ENCODE data around the gene ENO2. TPM values are rescaled to one million over a fixed set of nuclear protein-coding genes. Genes with fewer than 3 reads are reported as not detected.
A peak's percentile ranks its signal among the peaks of the same experiment; 100 is the strongest.

ENO2 gene
- total and polyA plus RNA-seq, 2 experiments from 2014 or later: 43.5 to 53.5 TPM

- Histone ChIP-seq H3F3A (replicated peaks; ENCODE audit: low read depth) (peaks cover 39% of the 10 kb centered on the region), H3K27ac (ENCODE audit: low read depth) (peak overlapping the region; percentile 91), H4K20me1 (replicated peaks; ENCODE audit: insufficient read depth) (peaks cover 4% of the 10 kb centered on the region; the same call in 1 of the 2 replicates), H2AFZ (peak overlapping the region; percentile 83; the same call in 1 of the 2 replicates), H3K79me2 (replicated peaks; ENCODE audit: insufficient read depth) (peaks cover 17% of the 10 kb centered on the region), H3K4me2 (peak overlapping the region; percentile 98), H3K36me3 (ENCODE audit: insufficient read depth) (peaks cover 15% of the 10 kb centered on the region), H3K9me2 (ENCODE audit: insufficient read depth) (no peaks in the 10 kb centered on the region), H3K4me1 (ENCODE audit: insufficient read depth) (peaks cover 38% of the 10 kb centered on the region), H3K27me3 (ENCODE audit: insufficient read depth) (no peaks in the 10 kb centered on the region), H3K4me3 (peak overlapping the region; percentile 95)
- DNase-seq (ENCODE audit: low spot score) (peak; percentile 91), ATAC-seq (peak; percentile 54)
- Mint-ChIP-seq H3K27ac (peak overlapping the region; percentile 98), H3K4me3 (peak overlapping the region; percentile 86), H3K36me3 (ENCODE audit: low read depth) (peaks cover 29% of the 10 kb centered on the region), H3K27me3 (ENCODE audit: insufficient read depth, low read depth, poor library complexity) (peaks cover 25% of the 10 kb centered on the region), H3K4me1 (peaks cover 51% of the 10 kb centered on the region), H3K9me3 (no peaks in the 10 kb centered on the region)
- peak; percentile 32; the same call in 1 of the 2 replicates for TF ChIP-seq CREB1 (CRISPR knock-in tag; IDR thresholded peaks at IDR 0.05; ENCODE audit: low read depth)
- TF ChIP-seq ZNF114 (CRISPR knock-in tag; IDR thresholded peaks at IDR 0.05): no peak
- peak; percentile 63 to 80 for TF ChIP-seq CTCF (conservative IDR thresholded peaks at IDR 0.05; ENCODE audit: low read depth in 2 of 2)
Observed at GRCh38 chr12:6961695-6962284, 47.4 kb downstream of the ENO2 start.

- TF ChIP-seq CTCF (conservative IDR thresholded peaks at IDR 0.05; ENCODE audit: low read depth in 2 of 2): 0 out of 4 replicates have a peak, but pooled peaks of 1 of the 2 experiments have one; percentile 11
- TF ChIP-seq ETS1 (IDR thresholded peaks at IDR 0.05): no peak
- Mint-ChIP-seq H3K27ac (peak overlapping the region; percentile 98), H3K4me1 (peaks cover 51% of the 10 kb centered on the region), H3K36me3 (ENCODE audit: low read depth) (peaks cover 35% of the 10 kb centered on the region), H3K9me3 (no peaks in the 10 kb centered on the region), H3K27me3 (ENCODE audit: insufficient read depth, low read depth, poor library complexity) (peaks cover 25% of the 10 kb centered on the region), H3K4me3 (peak overlapping the region; percentile 86)
- peaks cover 38% of the 10 kb centered on the region for H3K4me1 ChIP-seq (ENCODE audit: insufficient read depth)
- peak; percentile 58 for DNase-seq (ENCODE audit: low spot score)
- peaks cover 21% of the 10 kb centered on the region for H3K79me2 ChIP-seq (replicated peaks; ENCODE audit: insufficient read depth)
- H3K27ac ChIP-seq (ENCODE audit: low read depth): peak overlapping the region; percentile 91
- H3K27me3 ChIP-seq (ENCODE audit: insufficient read depth): no peaks in the 10 kb centered on the region
- peak overlapping the region; percentile 83 for H2AFZ ChIP-seq
- H4K20me1 ChIP-seq (replicated peaks; ENCODE audit: insufficient read depth): peaks cover 4% of the 10 kb centered on the region; the same call in 1 of the 2 replicates
- H3K36me3 ChIP-seq (ENCODE audit: insufficient read depth): peaks cover 15% of the 10 kb centered on the region
- peaks cover 45% of the 10 kb centered on the region for H3F3A ChIP-seq (replicated peaks; ENCODE audit: low read depth)
- H3K4me3 ChIP-seq: peak overlapping the region; percentile 95
- H3K9me2 ChIP-seq (ENCODE audit: insufficient read depth): no peaks in the 10 kb centered on the region
- peak; percentile 9 for ATAC-seq
- H3K4me2 ChIP-seq: peak overlapping the region; percentile 98
Observed at GRCh38 chr12:6962285-6963015, 48.1 kb downstream of the ENO2 start.

All from GM23338 (cell line).